Right ventricle myocardium superior (tissue), 1 donor: ENCODE data around the gene CHD9. TPM values are rescaled to one million over a fixed set of nuclear protein-coding genes. Genes with fewer than 3 reads are reported as not detected.
"Not testable (repeated sequence)": the region's sequence is repeated elsewhere in the genome, so short reads cannot be mapped to it uniquely, and the experiment has no call there.

Experiments used
- ATAC-seq: fragments of 200-7000 bp; cut with Tn5 transposase; one replicate; pipeline ENCODE4 v1.9.1; 2020; ENCODE audit warnings: mild to moderate bottlenecking; ENCODE audit not compliant: poor library complexity
- DNase-seq: peaks from one replicate; pipeline ENCODE4 v3.0.0-alpha.2; 2020
- intact Hi-C: fragments of 100-400 bp; cut with DNase I; formaldehyde crosslinking; loops from one replicate; pipeline ENCODE4 v1.11.2; 2022
- total RNA-seq: library from RNA; stranded (reverse); fragmentation: NEBNext Ultra II Directional; extraction: Animal tissue kit (Norgen Biotek cat#: 25700); gene quantifications from one replicate; pipeline ENCODE4 v1.2.1, GENCODE V29; 2021
- donor health status: DM: no; HTN: yes; CAD: no; lungs with severe emphysema.

Gene CHD9
- total RNA-seq, 1 donor from 2014 or later = 39.5 TPM

DNA sequence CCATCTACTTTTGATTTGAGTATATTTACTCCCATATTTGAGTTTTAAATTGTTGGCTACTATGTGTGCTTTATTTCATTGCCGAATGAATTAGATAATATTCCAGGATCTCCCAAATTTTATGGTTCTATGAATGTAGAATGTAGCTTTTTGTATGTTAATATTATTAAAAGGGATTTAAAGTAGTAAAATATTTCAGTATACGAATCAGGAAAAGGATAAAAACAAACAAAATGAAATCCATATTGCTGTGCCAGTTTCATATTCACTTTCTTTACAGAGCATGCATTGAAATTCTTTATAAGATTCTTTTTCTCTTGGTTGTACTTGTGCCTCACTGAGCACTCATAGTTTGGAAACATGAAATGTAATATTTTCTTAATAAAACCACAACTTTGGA lies 155.1 kb downstream of the CHD9 start:
- intact Hi-C loops = loop anchor here (5.0 to 10.0 kb wide), 2 partner anchors 75 to 153 kb away; no protein-coding TSS in a partner anchor
- ATAC-seq = no peak
- DNase-seq = no peak

DNA sequence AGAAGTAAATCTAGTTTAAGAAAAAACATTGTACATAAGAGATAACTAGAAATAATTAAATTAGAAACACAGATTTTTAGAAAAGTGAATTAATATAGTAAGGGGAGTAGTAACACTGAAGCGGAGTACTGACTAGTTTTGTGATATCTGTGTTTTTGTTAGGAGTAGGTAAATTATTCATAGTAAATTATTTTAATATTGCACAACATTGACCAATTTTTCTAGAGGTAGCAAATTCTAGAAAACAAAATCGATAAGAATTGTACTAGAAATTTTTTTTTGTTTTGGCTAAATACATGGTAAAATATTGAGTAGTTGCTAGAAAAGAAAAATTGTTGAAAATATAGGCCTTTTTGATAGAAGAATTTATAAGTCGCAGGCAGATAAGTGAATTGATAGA lies 156.5 kb downstream of the CHD9 start:
- DNase-seq (no peak), ATAC-seq (no peak)
- intact Hi-C loops = no loop called here

GRCh38 chr16:53212893-53213223 lies 158.1 kb downstream of the CHD9 start:
- intact Hi-C loops = no loop called here
- ATAC-seq (no peak), DNase-seq (no peak)

GRCh38 chr16:53213542-53213941 lies 158.8 kb downstream of the CHD9 start:
- DNase-seq (no peak), ATAC-seq (no peak)
- intact Hi-C loops = no loop called here

- DNase-seq (no peak), ATAC-seq (no peak)
- intact Hi-C loops = no loop called here
These were observed 162.0 kb downstream of the CHD9 start for GRCh38 chr16:53216798-53217197.

DNA sequence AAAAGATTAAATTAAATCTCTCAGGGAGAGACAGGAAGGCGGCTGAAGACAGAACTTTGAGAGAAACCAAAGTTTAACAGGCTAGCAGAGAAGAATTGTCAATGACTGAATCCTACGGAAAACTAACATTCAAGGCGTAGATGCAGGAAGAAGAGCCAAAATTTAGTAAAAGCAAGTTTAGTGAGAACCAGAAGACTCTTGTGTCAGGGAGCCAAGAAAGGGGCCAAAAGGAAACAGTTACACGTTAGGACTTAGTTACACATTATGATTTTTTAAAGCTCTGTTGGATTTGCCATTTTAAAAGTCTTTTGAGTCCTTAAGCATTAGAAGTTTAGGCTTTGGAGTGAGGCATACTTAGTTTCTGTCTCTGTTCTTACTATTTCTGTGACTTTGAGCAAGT lies 164.6 kb downstream of the CHD9 start:
- intact Hi-C loops = no loop called here

DNA sequence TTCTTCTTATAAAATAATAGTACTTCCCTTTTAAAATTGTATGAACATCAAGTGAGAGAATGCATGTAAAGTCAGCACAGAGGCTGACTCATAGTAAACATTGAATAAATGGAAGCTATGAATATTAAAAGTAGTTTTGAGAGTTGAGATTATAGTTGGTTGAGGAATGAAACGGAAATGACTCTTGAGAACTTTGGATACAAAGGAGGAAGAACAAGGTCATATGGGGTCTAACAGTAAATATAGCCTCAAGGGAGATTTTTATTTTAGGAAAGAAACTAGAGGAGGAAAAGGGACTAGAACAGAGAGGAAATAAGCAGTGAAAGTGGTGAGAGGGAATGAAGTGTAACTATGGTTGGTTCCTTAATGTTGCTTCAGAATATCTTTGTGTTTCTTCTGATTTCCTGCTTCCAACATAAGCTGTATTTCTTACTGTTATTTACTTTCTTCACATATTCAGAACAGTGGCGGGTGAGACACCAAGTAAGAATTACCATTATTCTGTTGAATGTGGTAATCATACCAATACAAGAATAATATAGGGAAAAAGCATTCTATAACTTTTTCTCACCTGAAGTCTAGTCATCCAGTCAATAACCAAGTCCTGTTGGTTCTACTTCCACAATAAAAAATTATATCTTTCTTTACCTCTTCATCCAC lies 165.1 kb downstream of the CHD9 start:
- ATAC-seq (peak; percentile 66), DNase-seq (no peak)
- intact Hi-C loops = no loop called here

More for the DNA sequence above, 164.6 kb downstream of the CHD9 start:
- ATAC-seq (no peak), DNase-seq (no peak)

- ATAC-seq (peak; percentile 62), DNase-seq (no peak)
- intact Hi-C loops = no loop called here
These were observed 165.8 kb downstream of the CHD9 start for GRCh38 chr16:53220585-53220984.

DNA sequence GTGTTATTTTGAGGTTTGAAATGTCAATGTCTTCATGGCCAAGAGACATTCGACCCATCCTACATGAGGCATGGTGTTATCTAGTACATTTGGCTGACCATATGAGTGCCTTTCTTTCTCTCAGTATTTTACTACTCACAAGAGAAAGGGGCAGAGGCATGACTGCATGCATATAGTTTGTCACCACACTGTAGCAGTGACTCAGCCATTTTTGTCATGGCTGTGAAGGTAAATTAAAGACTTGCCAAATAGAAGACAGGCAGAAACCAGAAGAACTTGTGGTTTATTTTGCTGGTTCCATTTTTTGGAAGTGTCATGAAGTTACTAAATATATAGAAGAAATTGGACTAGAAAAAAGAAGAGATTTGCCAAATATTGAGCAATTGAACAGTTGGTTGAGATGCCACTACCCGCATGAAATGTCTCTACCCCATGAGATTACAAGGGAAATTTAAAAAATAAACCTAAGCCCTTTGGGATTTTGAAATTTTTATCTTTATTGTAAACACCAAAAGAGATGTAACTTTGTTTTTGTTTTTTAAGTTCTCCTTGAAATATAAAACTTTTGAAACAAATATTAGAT lies 170.3 kb downstream of the CHD9 start:
- no peak for DNase-seq
- intact Hi-C loops = no loop called here
- ATAC-seq = no peak

DNA sequence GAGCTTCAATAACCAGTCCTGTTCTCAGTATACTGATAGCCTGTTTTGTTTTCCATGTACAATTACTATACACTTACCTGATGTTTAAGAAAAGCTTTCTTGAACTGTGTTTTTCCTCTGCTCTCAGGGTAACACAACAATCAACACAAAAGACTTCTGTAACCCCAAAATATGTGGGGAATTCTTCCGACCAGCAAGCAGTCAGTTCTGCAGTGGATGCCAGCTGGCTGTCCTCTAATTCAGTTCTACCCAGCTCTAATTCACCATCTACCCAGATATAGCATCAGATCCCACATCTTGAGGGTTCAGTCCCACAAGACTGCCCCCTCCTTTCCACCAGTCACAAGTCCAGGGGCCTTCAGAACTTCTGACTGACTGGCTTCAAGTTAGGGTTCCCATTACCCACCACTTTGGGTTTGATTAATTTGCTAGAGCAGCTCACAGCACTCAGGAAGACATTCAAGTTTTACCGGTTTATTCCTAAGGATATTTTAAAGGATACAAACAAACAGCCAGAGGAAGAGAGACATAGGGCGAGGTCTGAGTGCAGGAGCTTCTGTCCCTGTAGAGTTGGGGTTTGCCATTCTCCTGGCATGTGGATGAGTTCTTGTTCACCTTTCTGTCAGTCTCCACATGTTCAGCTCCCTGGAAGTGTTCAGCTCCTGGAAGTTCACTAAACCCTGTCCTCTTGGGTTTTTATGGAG lies 178.2 kb downstream of the CHD9 start:
- no peak for ATAC-seq

GRCh38 chr16:53234836-53235235 lies 180.0 kb downstream of the CHD9 start:
- ATAC-seq (no peak), DNase-seq (no peak)
- intact Hi-C loops = loop anchor here (10.0 kb wide), 1 partner anchor 50 kb away; no protein-coding TSS in a partner anchor

More for the DNA sequence above, 178.2 kb downstream of the CHD9 start:
- DNase-seq = no peak
- intact Hi-C loops = loop anchor here (10.0 kb wide), 1 partner anchor 52 kb away; no protein-coding TSS in a partner anchor

DNA sequence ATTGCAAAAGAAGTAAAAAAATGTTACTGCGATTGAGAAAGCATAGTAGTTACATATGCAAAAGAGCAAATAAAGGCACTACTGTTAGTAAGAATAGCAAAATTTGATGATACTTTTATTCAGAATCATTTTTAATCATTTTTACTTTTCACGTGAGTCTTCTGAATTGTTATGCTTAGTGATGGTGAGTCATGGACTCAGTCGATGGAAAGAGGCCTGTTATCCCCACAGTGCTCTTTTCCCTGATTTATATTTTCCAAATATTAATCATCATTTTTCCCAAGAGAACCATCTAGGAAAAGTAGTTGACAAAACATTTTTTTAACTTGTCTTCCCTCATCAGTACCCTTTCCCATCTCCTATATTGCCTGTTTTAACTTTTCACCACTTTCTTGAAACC lies 181.1 kb downstream of the CHD9 start:
- intact Hi-C loops = loop anchor here (10.0 kb wide), 1 partner anchor 49 kb away; no protein-coding TSS in a partner anchor
- DNase-seq (no peak), ATAC-seq (no peak)

- intact Hi-C loops = no loop called here
- no peak for DNase-seq
- ATAC-seq = no peak
These were observed 194.5 kb downstream of the CHD9 start for GRCh38 chr16:53249331-53249730.

DNA sequence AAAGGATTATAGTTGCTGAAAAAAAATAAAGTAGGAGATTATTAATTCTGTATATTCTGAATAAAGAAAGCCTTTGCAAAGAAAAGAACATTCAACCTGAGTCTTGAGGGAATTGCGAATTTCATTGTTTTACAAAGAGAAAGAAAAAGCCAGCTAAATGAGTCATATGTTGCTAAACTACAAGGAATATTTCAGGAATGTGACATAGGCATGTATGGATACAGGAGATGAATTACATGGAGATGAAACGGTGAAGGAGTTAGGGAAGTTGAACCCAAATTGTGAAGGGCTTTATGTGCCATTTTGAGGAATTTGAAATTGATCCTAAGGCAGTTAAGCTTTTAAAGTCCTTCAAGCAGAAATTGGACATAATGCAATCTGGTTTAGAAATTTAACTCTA lies 202.2 kb downstream of the CHD9 start:
- intact Hi-C loops = no loop called here
- DNase-seq (no peak), ATAC-seq (no peak)

- intact Hi-C loops = no loop called here
- no peak for ATAC-seq
- no peak for DNase-seq
These were observed 204.0 kb downstream of the CHD9 start for GRCh38 chr16:53258809-53259208.

DNA sequence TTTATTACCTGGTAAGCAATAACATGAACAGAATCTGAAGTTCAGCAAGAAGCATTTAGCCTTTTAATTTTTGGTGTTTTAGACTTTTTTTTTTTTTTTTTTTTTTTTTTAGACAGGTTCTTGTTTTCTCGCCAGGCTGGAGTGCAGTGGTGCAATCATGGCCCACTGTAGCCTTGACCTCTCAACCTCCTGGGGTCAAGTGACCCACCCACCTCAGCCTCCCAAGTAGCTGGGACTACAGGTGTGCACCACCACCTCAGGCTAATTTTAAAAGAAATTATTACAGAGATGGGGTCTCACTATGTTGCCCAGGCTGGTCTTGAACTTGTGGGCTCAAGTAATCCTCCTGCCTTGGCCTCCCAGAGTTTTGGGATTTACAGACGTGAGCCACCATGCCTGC lies 206.5 kb downstream of the CHD9 start:
- ATAC-seq (no peak), DNase-seq (no peak)
- intact Hi-C loops = loop anchor here (10.0 kb wide), 1 partner anchor 54 kb away; no protein-coding TSS in a partner anchor

DNA sequence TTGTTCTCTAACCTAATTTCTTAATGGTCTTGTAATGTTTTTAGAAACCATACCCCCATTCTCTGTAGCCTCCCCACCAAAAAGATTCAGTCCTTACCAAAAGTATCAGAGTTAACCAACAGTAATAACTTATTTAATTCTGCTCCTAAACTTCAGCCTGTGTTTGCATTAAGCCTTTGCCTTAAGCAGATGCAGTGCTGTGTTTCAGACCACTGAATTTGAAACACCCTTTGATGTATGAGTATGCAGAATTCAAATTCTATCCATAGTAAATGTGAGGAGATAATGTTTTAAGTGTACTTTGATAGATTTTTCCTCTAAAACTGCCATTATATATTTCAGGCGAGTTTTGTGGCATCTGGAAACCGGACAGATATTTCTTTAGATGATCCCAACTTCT lies 207.9 kb downstream of the CHD9 start:
- ATAC-seq (no peak), DNase-seq (no peak)
- intact Hi-C loops = loop anchor here (10.0 kb wide), 1 partner anchor 52 kb away; no protein-coding TSS in a partner anchor

GRCh38 chr16:53266156-53266555 lies 211.4 kb downstream of the CHD9 start:
- ATAC-seq = no peak
- intact Hi-C loops = loop anchor here (10.0 kb wide), 1 partner anchor 49 kb away; no protein-coding TSS in a partner anchor
- no peak for DNase-seq

DNA sequence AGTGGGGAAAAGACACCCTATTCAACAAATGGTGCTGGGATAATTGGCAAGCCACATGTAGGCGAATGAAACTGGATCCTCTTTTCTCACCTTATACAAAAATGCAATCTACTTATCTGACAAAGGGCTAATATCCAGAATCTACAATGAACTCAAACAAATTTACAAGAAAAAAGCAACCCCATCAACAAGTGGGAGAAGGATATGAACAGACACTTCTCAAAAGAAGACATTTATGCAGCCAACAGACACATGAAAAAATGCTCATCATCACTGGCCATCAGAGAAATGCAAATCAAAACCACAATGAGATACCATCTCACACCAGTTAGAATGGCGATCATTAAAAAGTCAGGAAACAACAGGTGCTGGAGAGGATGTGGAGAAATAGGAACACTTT lies 223.7 kb downstream of the CHD9 start:
- intact Hi-C loops, DNase-seq, ATAC-seq: not testable (repeated sequence)

DNA sequence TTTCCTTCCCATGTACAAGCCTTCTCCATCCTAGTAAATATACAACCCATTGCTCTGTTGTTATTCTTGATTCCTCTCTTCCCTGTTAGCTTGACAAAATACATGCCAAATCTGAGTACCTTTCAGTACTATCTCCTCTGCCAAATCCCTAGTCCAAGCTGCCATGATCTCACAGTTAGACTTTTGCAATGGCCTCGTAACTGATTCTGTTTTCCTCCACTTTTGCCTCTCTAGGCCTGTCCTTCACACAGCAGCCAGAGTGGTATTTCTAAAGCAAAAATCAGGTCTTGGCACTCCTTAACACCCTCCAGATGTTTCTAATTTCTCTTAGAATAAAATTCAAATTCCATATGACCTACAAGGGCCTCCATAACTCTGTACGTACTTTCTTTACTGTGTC lies 226.5 kb downstream of the CHD9 start:
- intact Hi-C loops = loop anchor here (10.0 kb wide), 2 partner anchors 46 to 226 kb away; partner anchors contain the start of genes CHD9 and CHD9NB
- ATAC-seq (peak; percentile 39), DNase-seq (no peak)
